A673 (cell line): Measurements from ENCODE around the gene DEPDC1. TPM values are rescaled to one million over a fixed set of nuclear protein-coding genes. Genes with fewer than 3 reads are reported as not detected.
"Not testable (repeated sequence)": the region's sequence is repeated elsewhere in the genome, so short reads cannot be mapped to it uniquely, and the experiment has no call there.

Experiments
- BruUV-seq: library from RNA; stranded (reverse); fragments of 400-500 nt; replicated peaks from 2 replicates; lab custom pipeline; 2021; lab: Mats Ljungman, UMichigan
- CTCF ChIA-PET: fragments of 300-600 bp; sonication (Branson Sonifier 250); formaldehyde crosslinking; loops from one replicate; lab custom pipeline; 2022; ENCODE audit warnings: antibody characterized with exemption; lab: Charles Lee
- POLR2A ChIA-PET: fragments of 300-600 bp; sonication (Branson Sonifier 250); formaldehyde crosslinking; loops from one replicate; lab custom pipeline; 2022; ENCODE audit warnings: antibody characterized with exemption; ENCODE audit not compliant: low non-redundant PET; lab: Charles Lee
- DNase-seq: peaks from one replicate; pipeline ENCODE4 v3.0.0-alpha.2; 2015; ENCODE audit warnings: low spot score
- H3K27ac ChIP-seq: fragments of 200-600 bp; sonication (generic); 2 replicates; pipeline ENCODE4 v1.5.1; 2016; ENCODE audit warnings: mixed run types, low read depth, mild to moderate bottlenecking, mixed read lengths, antibody characterized with exemption, low read length; ENCODE audit not compliant: poor library complexity, severe bottlenecking
- H3K27me3 ChIP-seq: fragments of 200-600 bp; sonication (generic); replicated peaks from 2 replicates; pipeline ENCODE4 v1.6.1; 2017; ENCODE audit warnings: mixed run types, low read depth, mild to moderate bottlenecking, mixed read lengths, antibody characterized with exemption, low read length; ENCODE audit not compliant: insufficient read depth, poor library complexity
- H3K36me3 ChIP-seq: fragments of 200-600 bp; sonication (generic); 2 replicates; pipeline ENCODE4 v1.6.1; 2016; ENCODE audit warnings: mixed run types, mild to moderate bottlenecking, mixed read lengths, antibody characterized with exemption, low read length; ENCODE audit not compliant: insufficient read depth, poor library complexity, severe bottlenecking
- H3K4me1 ChIP-seq: fragments of 200-600 bp; sonication (generic); 2 replicates; pipeline ENCODE4 v1.6.1; 2017; ENCODE audit warnings: mixed run types, mild to moderate bottlenecking, mixed read lengths, antibody characterized with exemption, low read length; ENCODE audit not compliant: insufficient read depth, poor library complexity, severe bottlenecking
- H3K4me3 ChIP-seq: fragments of 200-600 bp; sonication (generic); 2 replicates; pipeline ENCODE4 v1.5.1; 2016; ENCODE audit warnings: low read depth, mixed run types, mild to moderate bottlenecking, mixed read lengths, low read length; ENCODE audit not compliant: poor library complexity, severe bottlenecking
- H3K9me3 ChIP-seq: fragments of 200-600 bp; sonication (generic); 2 replicates; pipeline ENCODE4 v1.6.1; 2016; ENCODE audit warnings: mixed run types, low read depth, mild to moderate bottlenecking, mixed read lengths, antibody characterized with exemption, low read length; ENCODE audit not compliant: poor library complexity, severe bottlenecking
- EZH2 ChIP-seq: fragments of 200-600 bp; sonication (generic); IDR thresholded peaks from 2 replicates; pipeline ENCODE4 v1.6.1; 2017; ENCODE audit warnings: borderline replicate concordance, low read depth, mild to moderate bottlenecking, mixed read lengths, antibody characterized with exemption, low read length; ENCODE audit not compliant: poor library complexity, severe bottlenecking
- intact Hi-C: fragments of 100-400 bp; cut with micrococcal nuclease; formaldehyde crosslinking; loops from one replicate; pipeline ENCODE4 v1.10.0; 2022; ENCODE audit not compliant: unreplicated experiment
- total RNA-seq: library from RNA; stranded (reverse); gene quantifications from 2 replicates; pipeline ENCODE4 v1.2.3, GENCODE V29; 2021
- TF ChIP-seq, protein P1 (sequence below): fragments of 300-800, 200-600 bp; sonication (generic); conservative IDR thresholded peaks from 2 replicates; pipeline ENCODE4 v1.5.1; 2017; ENCODE audit warnings: low read depth, mild to moderate bottlenecking, antibody characterized with exemption, low read length, moderate library complexity, mixed read lengths

The DEPDC1 gene
- total RNA-seq, 1 experiment from 2014 or later, result 70.3 TPM

DNA sequence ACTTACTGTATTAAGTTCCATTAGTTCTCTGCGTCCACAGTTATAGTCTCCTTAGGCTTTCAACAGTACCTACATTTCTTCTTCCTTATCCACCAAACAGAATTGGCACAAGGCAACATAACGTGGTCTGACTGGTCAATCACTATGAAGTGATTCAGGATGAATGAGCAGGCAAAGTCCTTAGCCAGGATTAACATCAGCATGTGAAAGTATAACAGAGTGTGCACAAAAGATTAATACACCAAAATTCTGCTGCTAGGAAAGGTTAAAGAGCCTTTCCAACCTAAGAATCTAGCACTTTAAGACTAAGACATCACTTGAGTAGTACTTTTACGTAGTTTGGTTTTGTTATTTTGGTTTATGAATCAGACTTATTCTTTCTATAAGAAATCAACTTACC is 15.8 kb downstream of the DEPDC1 start:
- DNase-seq, result no peak
- CTCF ChIA-PET, result no interaction called here

DNA sequence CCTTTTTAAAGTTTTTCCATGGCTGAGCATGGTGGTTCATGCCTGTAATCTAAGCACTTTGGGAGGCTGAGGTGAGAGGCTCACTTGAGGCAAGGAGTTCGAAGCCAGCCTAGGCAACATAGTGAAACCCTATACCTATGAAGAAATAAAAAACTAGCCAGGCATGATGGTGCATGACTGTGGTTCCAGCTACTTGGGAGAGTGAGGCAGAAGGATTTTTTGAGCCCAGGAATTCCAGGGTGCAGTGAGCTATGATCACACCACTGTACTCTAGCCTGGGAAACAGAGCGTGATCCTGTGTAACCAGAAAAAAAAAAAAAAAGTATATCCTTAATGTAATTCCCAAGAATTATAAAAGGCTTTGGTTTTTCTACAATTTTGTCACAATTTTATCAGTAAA is 17.4 kb downstream of the DEPDC1 start:
- no TSS peak for BruUV-seq
- no peaks in the 10 kb centered on the region for H3K4me1 ChIP-seq
- no peak for TF ChIP-seq EZH2
- TF ChIP-seq, protein P1, sequence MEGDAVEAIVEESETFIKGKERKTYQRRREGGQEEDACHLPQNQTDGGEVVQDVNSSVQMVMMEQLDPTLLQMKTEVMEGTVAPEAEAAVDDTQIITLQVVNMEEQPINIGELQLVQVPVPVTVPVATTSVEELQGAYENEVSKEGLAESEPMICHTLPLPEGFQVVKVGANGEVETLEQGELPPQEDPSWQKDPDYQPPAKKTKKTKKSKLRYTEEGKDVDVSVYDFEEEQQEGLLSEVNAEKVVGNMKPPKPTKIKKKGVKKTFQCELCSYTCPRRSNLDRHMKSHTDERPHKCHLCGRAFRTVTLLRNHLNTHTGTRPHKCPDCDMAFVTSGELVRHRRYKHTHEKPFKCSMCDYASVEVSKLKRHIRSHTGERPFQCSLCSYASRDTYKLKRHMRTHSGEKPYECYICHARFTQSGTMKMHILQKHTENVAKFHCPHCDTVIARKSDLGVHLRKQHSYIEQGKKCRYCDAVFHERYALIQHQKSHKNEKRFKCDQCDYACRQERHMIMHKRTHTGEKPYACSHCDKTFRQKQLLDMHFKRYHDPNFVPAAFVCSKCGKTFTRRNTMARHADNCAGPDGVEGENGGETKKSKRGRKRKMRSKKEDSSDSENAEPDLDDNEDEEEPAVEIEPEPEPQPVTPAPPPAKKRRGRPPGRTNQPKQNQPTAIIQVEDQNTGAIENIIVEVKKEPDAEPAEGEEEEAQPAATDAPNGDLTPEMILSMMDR, result no peak
- ChIA-PET CTCF (no interaction called here), POLR2A (interaction anchor here (0.7 kb wide), 1 partner anchor 35 kb away, joined by 5 read pairs; no protein-coding TSS in a partner anchor)
- DNase-seq, result no peak
- intact Hi-C loops, result no loop called here
- H3K36me3 ChIP-seq, result peaks cover 89% of the 10 kb centered on the region
- H3K27me3 ChIP-seq, result no peaks in the 10 kb centered on the region
- no peak overlapping the region for H3K27ac ChIP-seq
- no peak overlapping the region for H3K4me3 ChIP-seq
- H3K9me3 ChIP-seq, result no peaks in the 10 kb centered on the region

More for the DNA sequence above, 15.8 kb downstream of the DEPDC1 start:
- Histone ChIP-seq H3K36me3 (peaks cover 95% of the 10 kb centered on the region), H3K4me3 (no peak overlapping the region), H3K27ac (no peak overlapping the region), H3K27me3 (no peaks in the 10 kb centered on the region), H3K9me3 (no peaks in the 10 kb centered on the region), H3K4me1 (no peaks in the 10 kb centered on the region)
- no TSS peak for BruUV-seq
- intact Hi-C loops, result no loop called here
- POLR2A ChIA-PET, result no interaction called here
- TF ChIP-seq EZH2, result no peak
- TF ChIP-seq, protein P1, result no peak

DNA sequence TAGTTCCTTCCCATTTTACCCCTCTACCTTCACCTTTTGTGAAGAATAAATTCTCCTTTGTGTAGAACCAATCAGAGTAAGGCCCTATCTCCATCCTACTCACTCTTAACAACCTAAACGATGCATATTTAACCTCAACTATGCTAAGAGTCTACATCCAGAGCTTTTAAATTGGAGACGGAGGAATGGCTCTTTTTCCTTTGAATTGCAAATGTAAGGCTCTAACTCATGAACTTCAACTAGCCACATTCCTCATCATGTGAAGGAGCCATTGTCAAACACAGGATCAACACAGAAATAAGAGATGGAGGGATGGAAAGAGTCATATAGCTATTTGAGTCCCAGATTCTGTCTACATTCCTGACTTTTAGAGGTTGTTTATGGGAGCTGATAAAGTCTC is 18.2 kb downstream of the DEPDC1 start:
- no TSS peak for BruUV-seq
- TF ChIP-seq EZH2, result no peak
- TF ChIP-seq, protein P1, result no peak
- H3K27me3 ChIP-seq, result no peaks in the 10 kb centered on the region
- no peak overlapping the region for H3K4me3 ChIP-seq
- DNase-seq, result no peak
- ChIA-PET POLR2A (no interaction called here), CTCF (no interaction called here)
- H3K9me3 ChIP-seq, result no peaks in the 10 kb centered on the region
- no peaks in the 10 kb centered on the region for H3K4me1 ChIP-seq
- H3K27ac ChIP-seq, result no peak overlapping the region
- intact Hi-C loops, result no loop called here
- peaks cover 81% of the 10 kb centered on the region for H3K36me3 ChIP-seq

DNA sequence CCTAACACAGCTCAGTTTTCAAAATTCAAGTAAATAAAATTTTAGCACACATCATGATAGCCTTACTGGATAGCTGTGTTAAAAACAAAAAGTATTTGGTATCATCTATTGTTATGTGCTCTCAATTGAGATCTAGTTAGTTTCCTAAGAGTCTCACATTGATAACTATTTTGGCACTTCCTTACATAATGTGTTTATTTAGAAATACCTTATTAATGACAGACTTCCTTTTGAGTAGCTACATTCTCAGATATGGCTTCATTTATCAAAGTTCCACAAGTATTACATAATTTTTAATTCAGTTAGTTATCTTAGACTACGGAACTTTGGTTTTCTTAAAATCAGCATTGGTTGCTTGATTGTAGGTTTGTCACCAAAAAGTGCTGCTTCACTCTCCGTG is 20.3 kb downstream of the DEPDC1 start:
- BruUV-seq, H3K27ac ChIP-seq, H3K4me1 ChIP-seq, DNase-seq, intact Hi-C loops, H3K27me3 ChIP-seq, CTCF ChIA-PET, H3K4me3 ChIP-seq, H3K9me3 ChIP-seq: not testable (repeated sequence)
- peaks cover 61% of the 10 kb centered on the region for H3K36me3 ChIP-seq
- POLR2A ChIA-PET, result interaction anchor here (0.6 kb wide), 1 partner anchor 20 kb away, joined by 6 read pairs; the partner anchor contains the start of gene DEPDC1
